ENCODE measurements around the gene ITGAE. TPM values are rescaled to one million over a fixed set of nuclear protein-coding genes. Genes with fewer than 3 reads are reported as not detected.
"Not testable (repeated sequence)": the region's sequence is repeated elsewhere in the genome, so short reads cannot be mapped to it uniquely, and the experiment has no call there.

ITGAE gene
- total RNA-seq, 1 experiment from 2014 or later, result 60.2 TPM

DNA sequence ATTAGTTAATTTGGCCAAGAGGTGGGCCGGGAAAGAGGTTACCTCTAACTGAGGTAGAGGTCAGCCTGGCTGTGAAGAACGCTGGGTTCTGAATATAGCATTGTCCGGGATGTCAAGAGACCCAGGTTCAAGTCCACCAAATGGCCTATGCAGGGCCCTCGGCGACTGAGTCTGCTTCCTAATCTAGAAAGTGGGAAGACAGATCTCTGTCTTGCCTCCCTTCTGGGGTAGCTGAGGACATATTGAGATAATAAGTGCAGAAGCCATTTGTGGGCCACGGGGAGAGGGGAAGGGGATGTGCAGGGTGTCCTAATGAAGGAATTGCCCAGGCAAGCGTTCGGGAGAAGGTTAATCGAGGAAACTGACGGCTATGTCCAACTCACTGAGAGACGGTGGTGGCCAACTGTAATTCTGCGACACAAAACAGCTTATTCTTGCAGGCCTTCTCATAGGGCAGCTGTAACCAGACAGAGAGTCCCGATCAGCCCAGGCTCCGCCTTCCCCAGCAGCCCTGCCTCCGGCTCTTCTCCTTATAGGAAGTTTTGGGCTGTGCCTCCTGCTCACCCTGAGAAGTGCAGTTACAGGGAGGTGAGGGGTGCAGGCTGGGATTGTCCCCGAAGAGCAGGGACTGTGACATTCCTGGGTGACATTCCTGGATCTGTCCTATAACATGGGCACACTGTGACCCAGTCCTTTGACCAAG, 61.4 kb downstream of the ITGAE start:
- H3K27ac ChIP-seq (ENCODE audit: low read depth, low read length, poor library complexity, severe bottlenecking), result no peak overlapping the region
- no peaks in the 10 kb centered on the region for H3K27me3 ChIP-seq (replicated peaks; ENCODE audit: insufficient read depth, low read depth, low read length, poor library complexity)
- intact Hi-C loops (cut with micrococcal nuclease; ENCODE audit: unreplicated experiment), result loop anchor here (5.0 to 10.0 kb wide), 3 partner anchors 63 to 268 kb away; partner anchors contain the start of genes ITGAE and P2RX1
- no peak overlapping the region for H3K4me3 ChIP-seq (ENCODE audit: low read depth, low read length, poor library complexity, severe bottlenecking)
- BruUV-seq (replicated peaks), result no TSS peak
- no peak for DNase-seq (ENCODE audit: low spot score)
- no peaks in the 10 kb centered on the region for H3K9me3 ChIP-seq (ENCODE audit: low read depth, low read length, poor library complexity, severe bottlenecking)
- H3K4me1 ChIP-seq (ENCODE audit: insufficient read depth, low read length, poor library complexity, severe bottlenecking), result no peaks in the 10 kb centered on the region
- H3K36me3 ChIP-seq (ENCODE audit: insufficient read depth, low read length, poor library complexity, severe bottlenecking), result no peaks in the 10 kb centered on the region
- ChIA-PET POLR2A (ENCODE audit: low non-redundant PET) (no interaction called here), CTCF (interaction anchor here (0.6 kb wide), 2 partner anchors 19 to 86 kb away, joined by 7 to 17 read pairs; no protein-coding TSS in a partner anchor)
- no peak for TF ChIP-seq EZH2 (IDR thresholded peaks at IDR 0.05; ENCODE audit: borderline replicate concordance, low read depth, low read length, poor library complexity, severe bottlenecking)
- no peak for TF ChIP-seq CTCF (conservative IDR thresholded peaks at IDR 0.05; ENCODE audit: low read depth, low read length)

GRCh38 chr17:3738562-3739295, 62.3 kb downstream of the ITGAE start:
- no TSS peak for BruUV-seq (replicated peaks)
- Histone ChIP-seq H3K27me3 (replicated peaks; ENCODE audit: insufficient read depth, low read depth, low read length, poor library complexity) (no peaks in the 10 kb centered on the region), H3K36me3 (ENCODE audit: insufficient read depth, low read length, poor library complexity, severe bottlenecking) (no peaks in the 10 kb centered on the region), H3K4me1 (ENCODE audit: insufficient read depth, low read length, poor library complexity, severe bottlenecking) (no peaks in the 10 kb centered on the region), H3K27ac (ENCODE audit: low read depth, low read length, poor library complexity, severe bottlenecking) (no peak overlapping the region), H3K4me3 (ENCODE audit: low read depth, low read length, poor library complexity, severe bottlenecking) (no peak overlapping the region), H3K9me3 (ENCODE audit: low read depth, low read length, poor library complexity, severe bottlenecking) (no peaks in the 10 kb centered on the region)
- TF ChIP-seq EZH2 (IDR thresholded peaks at IDR 0.05; ENCODE audit: borderline replicate concordance, low read depth, low read length, poor library complexity, severe bottlenecking), result no peak
- no peak for TF ChIP-seq CTCF (conservative IDR thresholded peaks at IDR 0.05; ENCODE audit: low read depth, low read length)
- DNase-seq (ENCODE audit: low spot score), result no peak
- intact Hi-C loops (cut with micrococcal nuclease; ENCODE audit: unreplicated experiment), result loop anchor here (5.0 to 10.0 kb wide), 3 partner anchors 64 to 269 kb away; partner anchors contain the start of genes ITGAE and P2RX1
- CTCF ChIA-PET, result interaction anchor here (0.6 to 1.8 kb wide), 5 partner anchors 11 to 107 kb away, joined by 3 to 17 read pairs (median 5); partner anchors contain the start of gene NCBP3
- POLR2A ChIA-PET (ENCODE audit: low non-redundant PET), result no interaction called here

DNA sequence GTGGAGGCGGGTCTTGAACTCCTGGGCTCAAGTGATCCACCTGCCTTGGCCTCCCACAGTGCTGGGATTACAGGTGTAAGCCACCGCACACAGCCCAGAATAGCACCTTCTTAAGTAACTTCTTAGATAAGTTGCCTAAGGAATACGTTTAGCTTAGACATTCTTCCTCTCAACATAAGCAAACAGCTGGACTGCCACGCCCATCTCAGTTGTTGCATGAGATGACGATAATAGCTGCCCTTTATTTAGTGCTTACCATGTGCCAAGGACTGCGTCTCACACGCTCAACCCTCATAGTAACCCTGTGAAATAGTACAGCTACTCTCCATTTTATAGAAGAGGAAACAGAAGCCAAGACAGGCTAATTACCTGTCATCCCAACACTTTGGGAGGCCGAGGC, 65.5 kb downstream of the ITGAE start:
- no TSS peak for BruUV-seq (replicated peaks)
- H3K4me3 ChIP-seq (ENCODE audit: low read depth, low read length, poor library complexity, severe bottlenecking), result no peak overlapping the region
- H3K9me3 ChIP-seq (ENCODE audit: low read depth, low read length, poor library complexity, severe bottlenecking), result no peaks in the 10 kb centered on the region
- H3K27me3 ChIP-seq (replicated peaks; ENCODE audit: insufficient read depth, low read depth, low read length, poor library complexity), result no peaks in the 10 kb centered on the region
- H3K27ac ChIP-seq (ENCODE audit: low read depth, low read length, poor library complexity, severe bottlenecking), result no peak overlapping the region
- H3K4me1 ChIP-seq (ENCODE audit: insufficient read depth, low read length, poor library complexity, severe bottlenecking), result no peaks in the 10 kb centered on the region
- intact Hi-C loops (cut with micrococcal nuclease; ENCODE audit: unreplicated experiment), result loop anchor here (5.0 to 10.0 kb wide), 3 partner anchors 67 to 272 kb away; partner anchors contain the start of genes ITGAE and P2RX1
- TF ChIP-seq EZH2 (IDR thresholded peaks at IDR 0.05; ENCODE audit: borderline replicate concordance, low read depth, low read length, poor library complexity, severe bottlenecking) (no peak), CTCF (conservative IDR thresholded peaks at IDR 0.05; ENCODE audit: low read depth, low read length) (no peak)
- H3K36me3 ChIP-seq (ENCODE audit: insufficient read depth, low read length, poor library complexity, severe bottlenecking), result no peaks in the 10 kb centered on the region
- POLR2A ChIA-PET (ENCODE audit: low non-redundant PET), result no interaction called here
- CTCF ChIA-PET, result no interaction called here
- DNase-seq (ENCODE audit: low spot score), result no peak

- H3K27me3 ChIP-seq (replicated peaks; ENCODE audit: insufficient read depth, low read depth, low read length, poor library complexity); H3K4me1 ChIP-seq (ENCODE audit: insufficient read depth, low read length, poor library complexity, severe bottlenecking); BruUV-seq (replicated peaks); H3K9me3 ChIP-seq (ENCODE audit: low read depth, low read length, poor library complexity, severe bottlenecking); DNase-seq (ENCODE audit: low spot score); H3K27ac ChIP-seq (ENCODE audit: low read depth, low read length, poor library complexity, severe bottlenecking); H3K4me3 ChIP-seq (ENCODE audit: low read depth, low read length, poor library complexity, severe bottlenecking); POLR2A ChIA-PET (ENCODE audit: low non-redundant PET); H3K36me3 ChIP-seq (ENCODE audit: insufficient read depth, low read length, poor library complexity, severe bottlenecking): not testable (repeated sequence)
- intact Hi-C loops (cut with micrococcal nuclease; ENCODE audit: unreplicated experiment), result loop anchor here (5.0 to 10.0 kb wide), 3 partner anchors 67 to 272 kb away; partner anchors contain the start of genes ITGAE and P2RX1
- CTCF ChIA-PET, result interaction anchor here (0.6 to 0.9 kb wide), 2 partner anchors 12 to 111 kb away, joined by 3 read pairs; partner anchors contain the start of genes HASPIN and NCBP3
Observed at GRCh38 chr17:3734911-3735276, 66.1 kb downstream of the ITGAE start.

Data from A673 (cell line).